CD14-positive monocyte (primary cell): ENCODE results near the gene SPATA32. TPM values are rescaled to one million over a fixed set of nuclear protein-coding genes. Genes with fewer than 3 reads are reported as not detected.

Source experiments
- DNase-seq, 3 donors: peaks; one replicate each; pipeline ENCODE4 v3.0.0-alpha.2; 2011 to 2022
- H2AFZ ChIP-seq: 2 replicates; pipeline ENCODE4 v1.6.0; 2012; ENCODE audit warnings: mild to moderate bottlenecking, low read depth, low read length, inconsistent platforms; ENCODE audit not compliant: insufficient read depth, poor library complexity, severe bottlenecking
- H3K27ac ChIP-seq, 2 donors: 1 replicate in 1 of 2; 2 replicates in 1 of 2; pipeline ENCODE4 v1.5.1; 2012 to 2013; ENCODE audit warnings: low read length in 2 of 2, control low read depth in 1 of 2, inconsistent platforms in 1 of 2, low read depth in 1 of 2, mild to moderate bottlenecking in 1 of 2
- H3K27me3 ChIP-seq, 2 donors: one replicate each; pipeline versions ENCODE4 v1.6.0 to v1.6.1; 2011 to 2013; ENCODE audit warnings: low read length in 2 of 2; ENCODE audit not compliant: control insufficient read depth in 2 of 2, insufficient read depth in 2 of 2
- H3K36me3 ChIP-seq, 2 donors: replicated peaks in 1 of 2; 1 replicate in 1 of 2; 2 replicates in 1 of 2; pipeline versions ENCODE4 v1.5.1 to v1.6.1; 2012 to 2013; ENCODE audit warnings: low read length in 2 of 2, control low read depth in 1 of 2, inconsistent platforms in 1 of 2, mild to moderate bottlenecking in 1 of 2; ENCODE audit not compliant: insufficient read depth in 2 of 2, control insufficient read depth in 1 of 2
- H3K4me1 ChIP-seq, 2 donors: 1 replicate in 1 of 2; 2 replicates in 1 of 2; pipeline versions ENCODE4 v1.5.1 to v1.6.1; 2012 to 2013; ENCODE audit warnings: low read length in 2 of 2, control low read depth in 1 of 2, inconsistent platforms in 1 of 2, mild to moderate bottlenecking in 1 of 2, moderate library complexity in 1 of 2; ENCODE audit not compliant: insufficient read depth in 2 of 2, control insufficient read depth in 1 of 2
- H3K4me2 ChIP-seq: replicated peaks from 2 replicates; pipeline ENCODE3; 2012; ENCODE audit warnings: low read length, moderate library complexity, mild to moderate bottlenecking; ENCODE audit not compliant: poor library complexity, severe bottlenecking; ENCODE audit errors: extremely low read depth
- H3K4me3 ChIP-seq, 3 experiments: fragments of 200-600 bp in 1 of 3; sonication (generic) in 1 of 3; replicated peaks in 1 of 3; 1 replicate in 2 of 3; 2 replicates in 1 of 3; pipeline ENCODE4 v1.5.1; 2011 to 2013; ENCODE audit warnings: low read length in 3 of 3, mild to moderate bottlenecking in 3 of 3, control low read depth in 2 of 3, low read depth in 2 of 3, inconsistent platforms in 1 of 3, moderate library complexity in 1 of 3
- H3K79me2 ChIP-seq: 2 replicates; pipeline ENCODE4 v1.6.0; 2012; ENCODE audit warnings: mild to moderate bottlenecking, control low read depth, inconsistent platforms, low read length, moderate library complexity; ENCODE audit not compliant: insufficient read depth
- H3K9ac ChIP-seq: 2 replicates; pipeline ENCODE4 v1.6.0; 2017; ENCODE audit warnings: low read length, mild to moderate bottlenecking; ENCODE audit not compliant: insufficient read depth, poor library complexity, severe bottlenecking
- H3K9me3 ChIP-seq, 2 donors: replicated peaks in 1 of 2; 1 replicate in 1 of 2; 2 replicates in 1 of 2; pipeline versions ENCODE4 v1.5.1 to v1.6.1; 2012 to 2013; ENCODE audit warnings: low read length in 2 of 2, control low read depth in 1 of 2; ENCODE audit not compliant: control insufficient read depth in 1 of 2, insufficient read depth in 1 of 2
- H4K20me1 ChIP-seq: 2 replicates; pipeline ENCODE4 v1.6.0; 2012; ENCODE audit warnings: mild to moderate bottlenecking, low read length, control low read depth, moderate library complexity; ENCODE audit not compliant: insufficient read depth
- H3K27ac Mint-ChIP-seq, 7 donors: one replicate each; pipeline ENCODE4 v1.8.0; 2020; ENCODE audit warnings: mild to moderate bottlenecking in 7 of 7, mixed read lengths in 7 of 7, moderate library complexity in 6 of 7, inconsistent platforms in 2 of 7
- H3K27me3 Mint-ChIP-seq, 3 donors: one replicate each; pipeline ENCODE4 v1.8.0; 2021 to 2022; ENCODE audit warnings: low read depth in 3 of 3, mild to moderate bottlenecking in 3 of 3, mixed read lengths in 3 of 3, moderate library complexity in 3 of 3, inconsistent platforms in 1 of 3
- H3K36me3 Mint-ChIP-seq, 2 donors: one replicate each; pipeline ENCODE4 v1.8.0; 2020; ENCODE audit warnings: mixed read lengths in 2 of 2, inconsistent platforms in 1 of 2, mild to moderate bottlenecking in 1 of 2
- H3K4me1 Mint-ChIP-seq: one replicate; pipeline ENCODE4 v1.8.0; 2020; ENCODE audit warnings: mild to moderate bottlenecking, mixed read lengths
- H3K4me3 Mint-ChIP-seq, 2 donors: one replicate each; pipeline ENCODE4 v1.8.0; 2020; ENCODE audit warnings: mild to moderate bottlenecking in 2 of 2, mixed read lengths in 2 of 2, moderate library complexity in 1 of 2
- H3K9me3 Mint-ChIP-seq, 7 donors: one replicate each; pipeline ENCODE4 v1.8.0; 2020 to 2022; ENCODE audit warnings: mixed read lengths in 7 of 7, mild to moderate bottlenecking in 6 of 7, moderate library complexity in 6 of 7, inconsistent platforms in 2 of 7
- WGBS: methylation state at CpG from one replicate; pipeline ENCODE4 v1.1.5; 2013; ENCODE audit warnings: missing lambda C conversion rate; ENCODE audit not compliant: insufficient coverage; 5-methylcytosine and 5-hydroxymethylcytosine counted together
- intact Hi-C, 2 donors: fragments of 100-400 bp; cut with micrococcal nuclease; formaldehyde crosslinking; loops; one replicate each; pipeline versions ENCODE4 v1.15.0 to v1.15.1; 2023
- polyA plus RNA-seq, 3 donors: library from polyadenylated mRNA; depleted of rRNA in 1 of 3; unstranded in 2 of 3; stranded (reverse) in 1 of 3; fragments of 300-500 nt in 2 of 3; fragments of >200 nt in 1 of 3; fragmentation: Illumina TruSeq in 2 of 3; gene quantifications; 1 replicate in 2 of 3; 2 replicates in 1 of 3; pipeline ENCODE4 v1.2.3, GENCODE V29; 2012 to 2021
- TF ChIP-seq, protein P1 (sequence below): fragments of 200-600 bp; IDR thresholded peaks from one replicate; pipeline ENCODE4 v1.8.0; 2022; ENCODE audit warnings: antibody characterized with exemption, mild to moderate bottlenecking

The SPATA32 gene
- polyA plus RNA-seq, 3 donors = not detected

DNA sequence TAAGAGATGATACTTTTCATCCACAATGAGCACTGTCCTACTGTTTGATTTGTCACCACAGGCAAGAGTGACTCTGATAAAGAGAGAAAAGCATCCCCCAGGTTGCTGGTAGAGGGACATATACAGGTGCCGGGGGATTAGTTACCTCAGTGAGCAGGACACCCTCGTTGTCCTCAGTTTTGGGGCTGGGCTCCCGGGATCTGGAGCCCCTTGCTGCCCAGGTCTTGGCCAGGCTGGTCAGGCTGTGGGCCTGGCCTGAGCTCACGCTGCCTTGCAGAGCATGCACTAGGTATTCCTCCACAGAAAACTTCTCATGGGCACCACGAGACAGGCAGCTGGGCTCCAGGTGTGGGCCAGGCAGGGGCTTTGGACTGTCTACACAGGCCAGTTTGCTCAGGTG, 24.4 kb upstream of the SPATA32 start:
- intact Hi-C loops = loop anchor here in 1 of 2 donors (5.0 kb wide), 1 partner anchor 36 kb away; no protein-coding TSS in a partner anchor
- H3K9me3 Mint-ChIP-seq = peaks cover 0 to 2% (median 0%) of the 10 kb centered on the region in 7 donors
- no peak overlapping the region for H3K9ac ChIP-seq
- no peak overlapping the region for H2AFZ ChIP-seq
- H4K20me1 ChIP-seq = peaks cover 48% of the 10 kb centered on the region
- peaks cover 84 to 95% of the 10 kb centered on the region in 2 donors for H3K36me3 Mint-ChIP-seq
- H3K4me1 Mint-ChIP-seq = peaks cover 24% of the 10 kb centered on the region
- H3K4me2 ChIP-seq = no peak overlapping the region
- WGBS = 95% methylated on average over 5 of the region's 5 CpGs
- no peaks in the 10 kb centered on the region for H3K9me3 ChIP-seq
- no peak for DNase-seq
- no peak overlapping the region for H3K27ac ChIP-seq
- no peaks in the 10 kb centered on the region for H3K27me3 ChIP-seq
- no peak overlapping the region for H3K4me3 Mint-ChIP-seq
- H3K36me3 ChIP-seq = peaks cover 76 to 91% of the 10 kb centered on the region in 2 donors
- no peak overlapping the region for H3K4me3 ChIP-seq
- H3K4me1 ChIP-seq = peaks cover 18 to 20% of the 10 kb centered on the region in 2 donors
- TF ChIP-seq, protein P1, sequence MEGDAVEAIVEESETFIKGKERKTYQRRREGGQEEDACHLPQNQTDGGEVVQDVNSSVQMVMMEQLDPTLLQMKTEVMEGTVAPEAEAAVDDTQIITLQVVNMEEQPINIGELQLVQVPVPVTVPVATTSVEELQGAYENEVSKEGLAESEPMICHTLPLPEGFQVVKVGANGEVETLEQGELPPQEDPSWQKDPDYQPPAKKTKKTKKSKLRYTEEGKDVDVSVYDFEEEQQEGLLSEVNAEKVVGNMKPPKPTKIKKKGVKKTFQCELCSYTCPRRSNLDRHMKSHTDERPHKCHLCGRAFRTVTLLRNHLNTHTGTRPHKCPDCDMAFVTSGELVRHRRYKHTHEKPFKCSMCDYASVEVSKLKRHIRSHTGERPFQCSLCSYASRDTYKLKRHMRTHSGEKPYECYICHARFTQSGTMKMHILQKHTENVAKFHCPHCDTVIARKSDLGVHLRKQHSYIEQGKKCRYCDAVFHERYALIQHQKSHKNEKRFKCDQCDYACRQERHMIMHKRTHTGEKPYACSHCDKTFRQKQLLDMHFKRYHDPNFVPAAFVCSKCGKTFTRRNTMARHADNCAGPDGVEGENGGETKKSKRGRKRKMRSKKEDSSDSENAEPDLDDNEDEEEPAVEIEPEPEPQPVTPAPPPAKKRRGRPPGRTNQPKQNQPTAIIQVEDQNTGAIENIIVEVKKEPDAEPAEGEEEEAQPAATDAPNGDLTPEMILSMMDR = no peak
- H3K79me2 ChIP-seq = peaks cover 11% of the 10 kb centered on the region
- no peak overlapping the region for H3K27ac Mint-ChIP-seq
- H3K27me3 Mint-ChIP-seq = peaks cover 0 to 2% (median 2%) of the 10 kb centered on the region in 3 donors

DNA sequence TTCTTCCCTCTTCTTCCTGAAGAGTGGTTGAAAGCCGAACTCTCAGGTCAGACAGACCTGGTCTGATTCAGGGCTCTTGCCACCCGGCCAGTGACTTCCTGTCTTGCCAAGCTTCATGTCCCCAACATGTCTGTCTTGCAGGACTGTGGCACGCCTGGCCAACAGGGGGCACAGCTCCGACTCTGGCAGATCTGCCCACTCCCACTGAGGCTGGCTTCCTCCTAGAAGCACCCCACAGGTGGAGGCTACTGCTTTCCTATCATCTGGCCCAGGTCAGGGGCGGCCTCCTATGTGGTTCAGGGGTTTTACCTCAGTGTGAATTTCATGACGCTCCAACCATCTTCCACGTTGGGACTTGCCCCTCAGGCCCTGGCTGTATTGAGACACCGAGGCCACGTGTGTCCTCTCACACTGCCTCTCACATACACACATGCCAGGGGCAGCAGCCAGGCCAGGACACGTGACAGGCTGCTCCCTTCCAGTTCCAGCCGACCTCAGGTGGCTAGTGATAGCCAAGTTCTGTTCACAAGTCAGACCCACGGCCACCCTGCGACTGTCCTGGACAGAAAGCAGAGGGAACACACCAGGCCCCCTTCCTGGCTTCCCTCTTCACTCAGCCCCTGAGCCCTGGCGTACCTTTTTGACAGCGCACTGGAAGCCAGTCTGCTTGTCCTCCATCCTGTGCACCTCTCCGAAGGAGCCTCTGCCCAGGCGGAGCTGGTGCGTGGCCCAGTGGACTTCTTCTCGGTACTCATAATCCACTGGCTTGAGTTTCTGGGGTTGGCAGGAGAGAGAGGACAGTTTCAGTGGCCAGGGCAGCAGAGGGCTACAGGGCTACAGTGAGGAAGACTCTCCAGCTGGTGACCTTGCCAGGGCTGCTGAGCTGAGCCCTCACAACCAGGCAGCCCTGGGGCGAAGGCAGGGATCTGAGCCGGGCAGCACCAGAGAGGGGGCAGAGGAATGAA, 22.6 kb upstream of the SPATA32 start:
- Histone ChIP-seq H4K20me1 (peaks cover 37% of the 10 kb centered on the region), H3K27ac (no peak overlapping the region), H2AFZ (no peak overlapping the region), H3K9ac (no peak overlapping the region), H3K4me2 (no peak overlapping the region), H3K27me3 (no peaks in the 10 kb centered on the region), H3K4me3 (no peak overlapping the region), H3K4me1 (peaks cover 0 to 2% of the 10 kb centered on the region in 2 donors), H3K9me3 (no peaks in the 10 kb centered on the region), H3K79me2 (no peaks in the 10 kb centered on the region), H3K36me3 (peaks cover 73 to 99% of the 10 kb centered on the region in 2 donors)
- intact Hi-C loops = loop anchor here in 1 of 2 donors (5.0 kb wide), 1 partner anchor 38 kb away; no protein-coding TSS in a partner anchor
- 89% methylated on average over 21 of the region's 21 CpGs for WGBS
- peak overlapping the region in 4 of 7 donors; percentile 4 to 74 (median 60) for H3K27ac Mint-ChIP-seq
- DNase-seq = peak in 2 of 3 donors; percentile 39 to 52
- H3K9me3 Mint-ChIP-seq = peaks cover 0 to 2% (median 0%) of the 10 kb centered on the region in 7 donors
- peaks cover 6% of the 10 kb centered on the region for H3K4me1 Mint-ChIP-seq
- H3K36me3 Mint-ChIP-seq = peaks cover 79 to 94% of the 10 kb centered on the region in 2 donors
- TF ChIP-seq, protein P1 = peak; percentile 36
- no peak overlapping the region for H3K4me3 Mint-ChIP-seq
- peaks cover 0 to 2% (median 0%) of the 10 kb centered on the region in 3 donors for H3K27me3 Mint-ChIP-seq
